Lower lobe of right lung (tissue), 2 donors: ENCODE results near the gene XAB2. TPM values are rescaled to one million over a fixed set of nuclear protein-coding genes. Genes with fewer than 3 reads are reported as not detected.

Source experiments
- ATAC-seq, 2 donors: fragments of 200-7000 bp; cut with Tn5 transposase; one replicate each; pipeline ENCODE4 v1.9.1; 2020 to 2022; ENCODE audit warnings: mild to moderate bottlenecking in 2 of 2, moderate library complexity in 2 of 2
- DNase-seq: peaks from one replicate; pipeline ENCODE4 v3.0.0-alpha.2; 2020
- H3K27ac ChIP-seq: fragments of 200-600 bp; one replicate; pipeline ENCODE4 v1.8.0; 2022
- H3K27me3 ChIP-seq: fragments of 200-600 bp; one replicate; pipeline ENCODE4 v1.8.0; 2022; ENCODE audit warnings: low read depth
- H3K36me3 ChIP-seq: fragments of 200-600 bp; one replicate; pipeline ENCODE4 v1.8.0; 2022; ENCODE audit warnings: mild to moderate bottlenecking
- H3K4me1 ChIP-seq: fragments of 200-600 bp; one replicate; pipeline ENCODE4 v1.8.0; 2022
- H3K4me3 ChIP-seq: fragments of 200-600 bp; one replicate; pipeline ENCODE4 v1.8.0; 2022; ENCODE audit warnings: mild to moderate bottlenecking
- H3K9me3 ChIP-seq: fragments of 200-600 bp; one replicate; pipeline ENCODE4 v1.8.0; 2022
- intact Hi-C: fragments of 100-400 bp; cut with DNase I; formaldehyde crosslinking; loops from one replicate; pipeline ENCODE4 v1.11.0; 2022
- total RNA-seq: library from RNA; stranded (reverse); fragmentation: NEBNext Ultra II Directional; extraction: Animal tissue kit (Norgen Biotek cat#: 25700); gene quantifications from one replicate; pipeline ENCODE4 v1.2.1, GENCODE V29; 2021
- TF ChIP-seq, protein P1 (sequence below): fragments of 200-600 bp; IDR thresholded peaks from one replicate; pipeline ENCODE4 v1.8.0; 2022; ENCODE audit warnings: antibody characterized with exemption, mild to moderate bottlenecking
- donor health status: DM: no; HTN: yes; CAD: no; lungs with severe emphysema.

The XAB2 gene
- total RNA-seq, 1 donor from 2014 or later: 42.0 TPM

DNA sequence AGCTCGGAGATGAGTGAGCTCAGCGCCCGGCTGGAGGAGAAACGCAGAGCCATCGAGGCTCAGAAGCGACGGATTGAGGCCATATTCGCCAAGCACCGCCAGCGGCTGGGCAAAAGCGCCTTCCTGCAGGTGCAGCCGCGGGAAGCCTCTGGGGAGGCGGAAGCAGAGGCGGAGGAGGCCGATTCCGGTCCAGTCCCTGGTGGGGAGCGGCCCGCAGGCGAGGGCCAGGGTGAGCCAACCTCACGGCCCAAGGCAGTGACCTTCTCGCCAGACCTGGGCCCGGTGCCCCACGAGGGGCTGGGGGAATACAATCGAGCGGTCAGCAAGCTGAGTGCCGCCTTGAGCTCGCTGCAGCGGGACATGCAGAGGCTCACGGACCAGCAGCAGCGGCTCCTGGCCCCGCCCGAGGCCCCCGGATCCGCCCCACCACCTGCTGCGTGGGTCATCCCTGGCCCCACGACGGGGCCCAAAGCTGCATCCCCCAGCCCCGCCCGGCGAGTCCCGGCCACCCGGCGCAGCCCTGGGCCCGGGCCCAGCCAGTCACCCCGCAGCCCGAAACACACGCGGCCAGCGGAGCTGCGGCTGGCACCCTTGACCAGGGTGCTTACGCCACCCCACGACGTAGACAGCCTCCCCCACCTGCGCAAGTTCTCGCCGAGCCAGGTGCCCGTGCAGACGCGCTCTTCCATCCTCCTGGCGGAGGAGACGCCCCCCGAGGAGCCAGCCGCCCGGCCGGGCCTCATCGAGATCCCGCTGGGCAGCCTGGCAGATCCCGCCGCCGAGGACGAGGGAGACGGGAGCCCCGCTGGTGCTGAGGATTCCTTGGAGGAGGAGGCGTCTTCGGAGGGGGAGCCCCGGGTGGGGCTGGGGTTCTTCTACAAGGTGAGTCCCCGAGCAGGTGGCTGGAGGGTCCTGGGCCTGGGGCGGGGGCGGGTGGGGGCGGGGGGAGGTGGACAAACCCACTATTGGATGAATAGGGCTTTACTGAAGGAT lies 16.8 kb downstream of the XAB2 start:
- Histone ChIP-seq H3K9me3 (no peaks in the 10 kb centered on the region), H3K4me3 (no peak overlapping the region), H3K27ac (no peak overlapping the region), H3K36me3 (peaks cover 33% of the 10 kb centered on the region), H3K4me1 (peaks cover 2% of the 10 kb centered on the region), H3K27me3 (no peaks in the 10 kb centered on the region)
- intact Hi-C loops: no loop called here
- TF ChIP-seq, protein P1, sequence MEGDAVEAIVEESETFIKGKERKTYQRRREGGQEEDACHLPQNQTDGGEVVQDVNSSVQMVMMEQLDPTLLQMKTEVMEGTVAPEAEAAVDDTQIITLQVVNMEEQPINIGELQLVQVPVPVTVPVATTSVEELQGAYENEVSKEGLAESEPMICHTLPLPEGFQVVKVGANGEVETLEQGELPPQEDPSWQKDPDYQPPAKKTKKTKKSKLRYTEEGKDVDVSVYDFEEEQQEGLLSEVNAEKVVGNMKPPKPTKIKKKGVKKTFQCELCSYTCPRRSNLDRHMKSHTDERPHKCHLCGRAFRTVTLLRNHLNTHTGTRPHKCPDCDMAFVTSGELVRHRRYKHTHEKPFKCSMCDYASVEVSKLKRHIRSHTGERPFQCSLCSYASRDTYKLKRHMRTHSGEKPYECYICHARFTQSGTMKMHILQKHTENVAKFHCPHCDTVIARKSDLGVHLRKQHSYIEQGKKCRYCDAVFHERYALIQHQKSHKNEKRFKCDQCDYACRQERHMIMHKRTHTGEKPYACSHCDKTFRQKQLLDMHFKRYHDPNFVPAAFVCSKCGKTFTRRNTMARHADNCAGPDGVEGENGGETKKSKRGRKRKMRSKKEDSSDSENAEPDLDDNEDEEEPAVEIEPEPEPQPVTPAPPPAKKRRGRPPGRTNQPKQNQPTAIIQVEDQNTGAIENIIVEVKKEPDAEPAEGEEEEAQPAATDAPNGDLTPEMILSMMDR: no peak
- ATAC-seq: no peak
- no peak for DNase-seq

DNA sequence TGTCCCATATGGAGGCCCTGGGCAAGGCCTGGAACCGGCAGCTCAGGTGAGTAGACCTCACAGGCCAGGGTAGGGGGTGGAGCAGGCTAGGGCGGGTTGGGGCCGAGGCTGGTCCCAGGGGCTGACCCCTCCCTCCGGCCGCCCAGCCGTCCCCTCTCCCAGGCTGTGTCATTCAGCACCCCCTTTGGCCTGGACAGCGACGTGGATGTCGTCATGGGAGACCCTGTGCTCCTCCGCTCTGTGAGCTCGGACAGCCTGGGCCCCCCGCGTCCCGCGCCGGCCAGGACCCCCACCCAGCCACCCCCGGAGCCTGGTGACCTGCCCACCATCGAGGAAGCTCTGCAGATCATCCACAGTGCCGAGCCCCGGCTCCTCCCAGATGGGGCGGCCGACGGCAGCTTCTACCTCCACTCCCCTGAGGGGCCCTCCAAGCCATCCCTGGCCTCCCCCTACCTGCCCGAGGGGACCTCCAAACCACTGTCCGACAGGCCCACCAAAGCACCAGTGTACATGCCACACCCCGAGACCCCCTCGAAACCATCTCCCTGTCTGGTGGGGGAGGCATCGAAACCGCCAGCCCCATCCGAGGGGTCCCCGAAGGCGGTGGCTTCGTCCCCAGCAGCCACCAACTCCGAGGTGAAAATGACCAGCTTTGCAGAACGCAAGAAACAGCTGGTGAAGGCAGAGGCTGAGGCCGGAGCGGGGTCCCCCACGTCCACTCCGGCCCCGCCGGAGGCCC lies 17.6 kb downstream of the XAB2 start:
- DNase-seq (no peak), ATAC-seq (no peak)
- TF ChIP-seq, protein P1: no peak
- peaks cover 31% of the 10 kb centered on the region for H3K36me3 ChIP-seq
- H3K27me3 ChIP-seq: no peaks in the 10 kb centered on the region
- no peaks in the 10 kb centered on the region for H3K9me3 ChIP-seq
- no peak overlapping the region for H3K27ac ChIP-seq
- intact Hi-C loops: no loop called here
- no peaks in the 10 kb centered on the region for H3K4me1 ChIP-seq
- H3K4me3 ChIP-seq: no peak overlapping the region

GRCh38 chr19:7610491-7611240 lies 18.7 kb downstream of the XAB2 start:
- no peak overlapping the region for H3K4me3 ChIP-seq
- ATAC-seq (no peak), DNase-seq (no peak)
- TF ChIP-seq, protein P1: no peak
- no peaks in the 10 kb centered on the region for H3K4me1 ChIP-seq
- H3K27me3 ChIP-seq: no peaks in the 10 kb centered on the region
- intact Hi-C loops: no loop called here
- H3K36me3 ChIP-seq: peaks cover 35% of the 10 kb centered on the region
- no peak overlapping the region for H3K27ac ChIP-seq
- H3K9me3 ChIP-seq: no peaks in the 10 kb centered on the region

- H3K4me3 ChIP-seq: no peak overlapping the region
- peaks cover 4% of the 10 kb centered on the region for H3K27me3 ChIP-seq
- no peak overlapping the region for H3K27ac ChIP-seq
- no peaks in the 10 kb centered on the region for H3K9me3 ChIP-seq
- no peak for DNase-seq
- H3K4me1 ChIP-seq: no peaks in the 10 kb centered on the region
- TF ChIP-seq, protein P1: no peak
- ATAC-seq: no peak
- intact Hi-C loops: no loop called here
- peaks cover 35% of the 10 kb centered on the region for H3K36me3 ChIP-seq
Observed at GRCh38 chr19:7607874-7608560, 21.3 kb downstream of the XAB2 start.
